HL-60/S4 treated with retinoic acid at 250 ng/mL for 4 days and 3 days (cell line): ENCODE results near the gene TMEM108.

ENCODE experiments used
- in situ Hi-C: fragments of 300-500 bp; cut with MboI; formaldehyde crosslinking; loops from 2 replicates; pipeline ENCODE4 v1.7.0; 2022; ENCODE audit warnings: low sequenced_read_pairs

TMEM108 gene

DNA sequence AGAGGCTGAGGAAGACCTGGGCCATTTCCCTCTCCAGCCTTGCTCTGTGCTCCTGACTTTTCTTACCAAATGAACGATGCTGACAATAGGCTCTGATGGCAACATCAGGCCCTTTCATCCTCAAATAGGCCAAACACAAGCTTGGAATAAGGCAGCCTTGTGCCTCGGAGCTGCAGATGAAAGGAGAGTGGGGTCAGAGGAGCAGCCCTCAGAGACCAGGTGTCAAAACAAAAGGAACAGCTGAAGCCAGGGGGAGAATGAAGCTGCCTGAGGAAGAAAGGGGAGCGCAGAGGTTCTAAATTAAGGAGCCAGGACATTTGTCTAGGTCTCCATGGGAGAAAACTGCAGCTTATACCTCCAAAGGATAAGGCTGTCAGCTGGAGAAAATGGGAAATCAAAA lies 366.7 kb downstream of the TMEM108 start:
- in situ Hi-C loops = no loop called here

GRCh38 chr3:133408366-133408765 lies 370.2 kb downstream of the TMEM108 start:
- in situ Hi-C loops = no loop called here

DNA sequence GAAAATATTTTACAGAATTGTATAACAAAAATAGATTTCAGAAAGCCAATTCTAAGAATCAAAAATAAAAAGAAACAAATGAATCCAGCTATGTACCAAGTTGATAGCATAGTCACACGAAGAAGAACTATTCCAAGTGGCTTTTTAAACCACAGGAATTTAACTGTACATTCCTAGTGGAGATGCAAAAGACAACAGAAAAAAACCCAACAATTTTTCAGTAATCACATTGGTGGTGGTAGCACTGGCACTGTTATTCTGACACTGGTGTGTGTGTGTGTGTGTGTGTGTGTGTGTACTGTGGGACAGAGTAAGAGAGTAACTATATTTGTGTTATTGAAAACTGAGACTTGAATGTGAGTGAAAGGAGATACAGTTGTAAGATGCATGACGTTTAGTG lies 370.8 kb downstream of the TMEM108 start:
- in situ Hi-C loops = no loop called here

DNA sequence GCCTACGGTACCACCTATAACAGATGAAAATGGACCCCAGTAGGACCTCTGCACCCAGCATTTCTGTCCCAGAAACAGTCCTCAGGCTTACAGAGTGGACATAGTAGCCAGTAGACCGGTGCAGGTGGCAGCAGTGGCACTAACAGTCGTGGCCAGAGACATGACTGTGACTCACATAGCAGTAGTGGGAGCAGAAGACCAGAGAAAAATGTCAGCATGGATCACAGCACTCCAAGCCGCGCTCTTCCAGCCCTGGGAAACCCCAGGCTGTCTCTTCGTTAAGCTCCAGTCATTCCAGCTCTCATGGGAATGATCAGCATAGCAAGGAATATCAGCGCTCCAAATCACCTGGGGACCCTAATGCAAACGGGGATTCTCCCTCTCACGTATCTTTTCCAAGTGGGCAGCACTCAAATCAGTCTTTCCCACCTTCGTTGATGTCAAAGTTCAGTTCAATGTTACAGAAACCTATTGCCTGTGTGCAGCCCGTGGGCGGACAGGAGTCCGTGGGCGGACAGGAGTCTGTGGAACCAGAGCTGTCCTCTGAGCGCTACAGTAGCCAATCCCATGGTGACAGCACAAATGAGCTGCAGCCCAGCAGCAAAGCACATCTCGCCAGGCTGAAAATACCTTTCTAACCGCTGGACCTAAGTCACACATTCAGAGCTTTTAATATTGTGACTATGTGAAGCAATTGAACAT lies 372.2 kb downstream of the TMEM108 start:
- in situ Hi-C loops = no loop called here

DNA sequence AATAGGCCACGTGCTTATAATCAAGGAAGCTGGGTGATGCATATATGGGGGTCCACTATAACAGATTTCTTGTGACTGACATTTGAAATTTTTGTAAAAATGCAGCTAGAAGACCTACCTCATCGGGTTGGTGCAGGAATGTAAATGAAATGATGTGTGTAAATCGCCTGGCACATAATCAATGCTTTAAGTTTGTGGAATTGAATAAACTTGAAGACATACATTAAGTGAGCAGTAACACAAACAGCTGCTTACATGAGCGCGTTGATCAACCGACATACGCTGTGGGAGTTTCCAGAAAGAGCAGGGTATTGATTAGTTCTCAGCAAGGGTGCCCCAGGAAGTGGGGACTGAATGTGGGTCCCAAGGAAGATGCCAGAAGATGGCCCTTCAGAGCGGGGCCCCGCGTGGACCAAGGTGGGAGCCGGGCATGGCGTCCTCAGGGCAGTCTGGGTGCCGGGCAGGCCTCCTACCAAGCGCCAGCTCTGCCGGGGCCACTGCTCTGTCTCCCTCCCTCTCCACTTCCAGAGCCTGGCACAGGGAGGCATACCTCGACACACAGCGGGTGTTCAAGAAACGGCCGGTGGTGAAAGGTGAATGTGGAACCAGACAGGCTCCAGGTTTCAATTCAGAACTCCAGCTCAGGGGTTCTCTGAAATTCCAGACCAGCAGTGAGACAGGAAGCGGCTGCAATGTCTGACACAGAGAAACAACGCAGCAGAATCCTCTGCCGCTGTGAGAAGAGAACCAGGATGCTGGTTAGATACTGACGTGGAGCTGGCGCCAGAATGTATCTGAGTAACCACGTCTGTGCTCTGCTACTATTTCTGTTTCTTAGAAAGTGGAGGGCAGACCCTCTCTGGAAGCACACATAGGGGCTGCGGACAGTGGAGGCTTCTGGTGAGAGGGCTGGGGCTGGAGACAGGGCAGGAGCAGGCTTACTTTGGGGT lies 374.3 kb downstream of the TMEM108 start:
- in situ Hi-C loops = no loop called here

GRCh38 chr3:133413161-133414020 lies 375.2 kb downstream of the TMEM108 start:
- in situ Hi-C loops = no loop called here

DNA sequence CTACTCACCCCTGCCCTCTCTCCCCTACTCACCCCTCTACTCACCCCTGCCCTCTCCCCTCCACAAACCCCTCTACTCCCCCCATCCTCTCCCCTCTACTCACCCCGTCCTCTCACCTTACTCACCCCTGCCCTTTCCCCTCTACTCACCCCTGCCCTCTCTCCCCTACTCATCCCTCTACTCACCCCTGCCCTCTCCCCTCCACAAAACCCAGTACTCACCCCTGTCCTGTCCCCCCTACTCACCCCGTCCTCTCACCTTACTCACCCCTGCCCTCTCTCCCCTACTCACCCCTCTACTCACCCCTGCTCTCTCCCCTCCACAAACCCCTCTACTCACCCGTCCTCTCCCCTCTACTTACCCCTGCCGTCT lies 375.8 kb downstream of the TMEM108 start:
- in situ Hi-C loops = no loop called here

DNA sequence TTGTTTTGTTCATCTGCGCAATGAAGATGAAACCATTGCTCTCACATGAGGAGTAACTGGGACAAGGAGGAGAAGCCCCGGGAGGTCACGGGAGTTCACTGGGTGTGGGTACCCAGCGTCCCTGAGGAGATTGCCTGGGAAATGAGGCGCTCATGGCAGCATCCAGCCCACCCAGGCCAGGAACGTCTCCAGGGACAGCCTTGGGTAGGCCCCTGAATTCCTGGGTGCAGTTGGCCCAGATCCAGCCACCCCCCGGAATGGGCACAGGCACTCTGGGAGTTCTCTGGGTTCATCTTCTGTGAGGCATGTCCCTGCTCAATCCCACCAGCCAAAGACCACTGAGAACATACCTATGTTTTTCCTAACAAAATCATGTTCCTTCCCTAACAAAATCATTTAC lies 380.2 kb downstream of the TMEM108 start:
- in situ Hi-C loops = no loop called here

DNA sequence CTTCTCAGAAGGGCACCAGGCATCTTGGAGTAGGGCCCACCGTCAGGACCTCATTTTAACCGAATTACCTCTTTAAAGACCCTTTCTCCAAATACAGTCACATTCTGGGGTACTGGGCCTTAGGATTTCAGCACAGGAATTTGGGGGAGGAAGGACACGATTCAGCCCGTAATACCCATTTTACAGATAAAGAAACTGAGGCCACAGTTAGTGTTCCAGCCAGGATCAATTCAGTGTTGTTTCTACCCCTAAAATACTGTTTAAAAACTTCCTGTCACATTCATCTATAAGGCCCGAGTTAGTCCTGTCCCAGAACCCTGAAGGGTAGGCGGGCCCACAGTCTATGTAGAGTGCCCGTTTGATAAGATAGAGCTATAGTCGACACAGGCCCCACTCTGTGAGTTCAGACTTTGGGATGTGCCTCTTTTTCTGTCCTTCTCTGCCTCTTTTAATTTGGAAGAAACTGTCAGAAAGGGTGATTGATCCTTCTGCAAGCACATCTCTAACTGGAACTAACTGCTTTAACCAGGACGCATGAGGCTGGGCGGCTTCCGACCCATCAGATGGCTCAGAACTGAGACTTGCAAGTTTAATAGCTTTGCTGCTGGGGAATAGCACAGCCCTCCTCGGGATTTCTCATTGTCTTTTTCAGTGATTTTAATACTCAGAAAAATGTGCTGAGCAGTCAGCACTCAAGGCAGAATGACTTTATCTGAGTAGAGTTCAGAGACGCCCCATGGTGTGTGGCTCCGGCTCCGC lies 381.1 kb downstream of the TMEM108 start:
- in situ Hi-C loops = no loop called here

GRCh38 chr3:133424937-133425869 lies 387.0 kb downstream of the TMEM108 start:
- in situ Hi-C loops = no loop called here

- in situ Hi-C loops = no loop called here
Measured at GRCh38 chr3:133425898-133426297, 387.7 kb downstream of the TMEM108 start.

DNA sequence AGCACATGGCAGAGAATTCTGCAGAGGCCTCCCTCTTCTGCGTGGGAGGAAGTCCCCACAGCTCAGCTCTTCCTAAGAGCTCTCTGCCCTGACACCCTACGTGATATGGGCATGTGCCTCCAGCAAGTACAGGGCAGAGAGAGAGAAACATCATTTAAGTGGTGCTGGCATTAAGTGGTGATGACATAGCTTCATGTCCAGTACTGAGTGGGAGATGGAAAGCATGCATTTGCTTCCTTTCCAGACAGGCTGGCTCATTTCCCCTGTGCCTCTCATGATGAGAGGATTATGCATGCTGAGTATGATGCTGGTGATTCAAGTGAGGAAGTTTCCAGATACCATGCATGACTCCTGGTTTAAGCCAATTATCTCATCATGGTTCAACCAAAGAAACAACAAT lies 388.5 kb downstream of the TMEM108 start:
- in situ Hi-C loops = no loop called here

DNA sequence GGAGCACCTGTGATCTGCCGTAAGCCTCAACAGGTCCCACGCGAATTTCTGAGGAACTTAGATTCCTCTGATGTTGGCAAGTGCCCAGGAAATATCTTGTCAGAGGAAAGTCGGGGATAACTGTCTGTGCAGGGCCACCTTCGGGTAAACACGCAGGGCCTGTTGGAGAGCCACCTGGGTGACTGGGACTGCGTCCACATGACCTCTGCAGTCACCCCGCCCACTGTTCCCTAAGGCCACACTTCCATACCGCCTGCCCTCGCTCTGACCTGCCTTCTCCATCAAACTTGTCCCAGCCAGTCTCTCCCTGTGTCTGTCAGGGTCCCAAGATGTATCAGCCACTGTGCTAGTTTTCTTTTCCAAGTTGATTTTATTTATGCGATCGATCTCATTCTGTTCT lies 390.4 kb downstream of the TMEM108 start:
- in situ Hi-C loops = no loop called here

GRCh38 chr3:133429063-133429462 lies 390.9 kb downstream of the TMEM108 start:
- in situ Hi-C loops = no loop called here

- in situ Hi-C loops = no loop called here
Measured at GRCh38 chr3:133439563-133439962, 401.4 kb downstream of the TMEM108 start.

- in situ Hi-C loops = no loop called here
Measured at GRCh38 chr3:133440652-133441051, 402.5 kb downstream of the TMEM108 start.

GRCh38 chr3:133441867-133442270 lies 403.7 kb downstream of the TMEM108 start:
- in situ Hi-C loops = no loop called here

DNA sequence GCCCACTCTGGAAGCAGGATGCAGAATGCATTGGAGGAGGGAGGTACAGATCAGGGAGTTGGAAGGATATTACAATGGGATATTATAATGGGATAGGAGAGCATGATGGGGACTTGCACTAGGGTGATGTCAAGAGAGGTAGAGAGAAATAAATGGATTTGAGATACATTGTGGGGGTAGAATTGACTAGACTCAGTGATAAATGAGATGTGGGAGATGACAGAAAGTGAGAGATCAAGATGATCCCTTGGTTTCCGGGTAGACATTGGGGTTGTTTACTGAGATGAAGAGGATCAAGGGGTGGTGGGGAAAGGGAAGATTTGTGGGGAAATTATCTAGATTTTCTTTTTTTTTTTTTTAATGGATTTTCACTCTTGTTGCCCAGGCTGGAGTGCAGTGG lies 404.3 kb downstream of the TMEM108 start:
- in situ Hi-C loops = no loop called here

DNA sequence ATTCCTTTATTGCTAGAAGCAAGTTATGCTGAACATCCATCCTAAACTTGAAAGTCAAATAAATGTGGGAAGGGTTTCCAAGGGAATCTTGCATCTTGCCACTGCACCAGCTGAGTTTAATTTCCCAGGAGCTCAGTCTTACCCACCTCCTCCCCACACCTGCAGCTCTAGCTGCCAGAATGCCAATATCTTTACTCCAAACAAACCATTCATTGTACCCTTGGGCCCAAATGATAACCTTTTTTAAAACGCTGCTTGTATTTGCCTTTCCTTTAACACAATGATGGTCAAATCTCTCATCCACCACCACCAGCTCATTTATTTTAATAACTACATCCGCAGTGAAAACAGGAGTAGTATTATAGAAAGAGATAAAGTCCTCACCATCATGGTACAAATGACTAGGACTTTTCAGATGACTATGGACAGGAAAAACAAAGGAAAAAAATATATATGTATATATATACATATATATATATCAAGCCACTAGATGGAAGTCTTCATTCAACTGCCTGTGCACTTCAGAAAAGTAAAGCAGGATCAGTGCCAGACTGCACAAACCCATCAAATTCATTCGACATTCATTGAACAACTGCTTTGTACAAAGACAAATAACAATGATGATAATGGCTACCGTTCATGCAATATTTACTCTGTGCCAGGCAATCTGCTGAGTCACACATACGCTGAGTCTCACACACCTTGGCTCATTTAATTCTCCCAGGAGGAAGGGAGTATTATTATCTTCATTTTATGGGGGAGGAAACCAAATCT lies 405.6 kb downstream of the TMEM108 start:
- in situ Hi-C loops = no loop called here
